Activated T-helper 2 cell treated with anti-CD3 and anti-CD28 coated beads, Interferon-gamma antibody, Interleukin-2, Interleukin-4, amounts not matched to agents 10 μg/mL and 5 μg/mL and 100 μg/mL, durations not matched to agents 14 hours and 24 hours and 36 hours (primary cell): ENCODE results near the gene STAP1. TPM values are rescaled to one million over a fixed set of nuclear protein-coding genes. Genes with fewer than 3 reads are reported as not detected.
"Not testable (repeated sequence)": the region's sequence is repeated elsewhere in the genome, so short reads cannot be mapped to it uniquely, and the experiment has no call there.

Source experiments
- DNase-seq: peaks from one replicate; pipeline ENCODE4 v3.0.0; 2021; ENCODE audit warnings: low spot score
- H3K27ac Mint-ChIP-seq: one replicate; pipeline ENCODE4 v1.8.0; 2021; ENCODE audit warnings: mixed read lengths
- H3K27me3 Mint-ChIP-seq: one replicate; pipeline ENCODE4 v1.8.0; 2021; ENCODE audit warnings: low read depth, mixed read lengths
- H3K36me3 Mint-ChIP-seq: one replicate; pipeline ENCODE4 v1.8.0; 2021; ENCODE audit warnings: low read depth, mixed read lengths
- H3K4me1 Mint-ChIP-seq: one replicate; pipeline ENCODE4 v1.8.0; 2021; ENCODE audit warnings: low read depth, mixed read lengths
- H3K4me3 Mint-ChIP-seq: one replicate; pipeline ENCODE4 v1.8.0; 2021; ENCODE audit warnings: low read depth, mild to moderate bottlenecking, moderate library complexity, mixed read lengths
- H3K9me3 Mint-ChIP-seq: one replicate; pipeline ENCODE4 v1.8.0; 2021; ENCODE audit warnings: mixed read lengths
- intact Hi-C: fragments of 100-400 bp; cut with micrococcal nuclease; formaldehyde crosslinking; loops from one replicate; pipeline ENCODE4 v1.15.1; 2023
- total RNA-seq: library from RNA; stranded (reverse); gene quantifications from 2 replicates; pipeline ENCODE4 v1.2.3, GENCODE V29; 2022

The STAP1 gene, protein sequence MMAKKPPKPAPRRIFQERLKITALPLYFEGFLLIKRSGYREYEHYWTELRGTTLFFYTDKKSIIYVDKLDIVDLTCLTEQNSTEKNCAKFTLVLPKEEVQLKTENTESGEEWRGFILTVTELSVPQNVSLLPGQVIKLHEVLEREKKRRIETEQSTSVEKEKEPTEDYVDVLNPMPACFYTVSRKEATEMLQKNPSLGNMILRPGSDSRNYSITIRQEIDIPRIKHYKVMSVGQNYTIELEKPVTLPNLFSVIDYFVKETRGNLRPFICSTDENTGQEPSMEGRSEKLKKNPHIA
- 18.8 and 18.9 TPM in 2 replicates for total RNA-seq

DNA sequence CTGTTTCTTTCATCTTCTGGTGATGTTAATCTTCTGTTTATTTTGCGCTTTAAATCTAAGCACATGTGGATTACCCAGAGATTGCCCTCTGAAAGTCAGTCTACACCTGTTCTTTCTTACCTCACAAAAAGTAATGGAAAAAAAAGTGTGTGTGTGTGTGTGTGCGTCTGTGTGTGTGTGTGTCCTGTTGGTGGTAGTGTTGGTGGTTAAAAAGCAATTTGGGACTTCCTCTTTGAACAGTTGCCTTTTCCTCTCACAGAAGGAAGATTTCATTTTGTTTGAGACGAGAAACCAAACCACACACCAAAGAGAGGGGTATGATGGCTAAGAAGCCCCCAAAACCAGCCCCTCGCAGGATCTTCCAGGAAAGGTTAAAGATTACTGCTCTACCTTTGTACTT is at the start of gene STAP1:
Gene STAP1 (plus strand): TSS at position 235 of the 400 bp plus-strand sequence. CDS start 83 bp downstream, at position 318.
- Mint-ChIP-seq H3K27me3 (no peaks in the 10 kb centered on the region), H3K27ac (peak within 1 kb of the TSS; percentile 95), H3K4me1 (peaks cover 53% of the 10 kb centered on the region), H3K4me3 (peak within 1 kb of the TSS; percentile 93), H3K9me3 (no peaks in the 10 kb centered on the region), H3K36me3 (peaks cover 25% of the 10 kb centered on the region)
- intact Hi-C loops, result loop anchor here (1.0 to 2.0 kb wide), 3 partner anchors 13 to 22 kb away; partner anchors contain the start of gene CENPC
- DNase-seq, result peak; percentile 52

DNA sequence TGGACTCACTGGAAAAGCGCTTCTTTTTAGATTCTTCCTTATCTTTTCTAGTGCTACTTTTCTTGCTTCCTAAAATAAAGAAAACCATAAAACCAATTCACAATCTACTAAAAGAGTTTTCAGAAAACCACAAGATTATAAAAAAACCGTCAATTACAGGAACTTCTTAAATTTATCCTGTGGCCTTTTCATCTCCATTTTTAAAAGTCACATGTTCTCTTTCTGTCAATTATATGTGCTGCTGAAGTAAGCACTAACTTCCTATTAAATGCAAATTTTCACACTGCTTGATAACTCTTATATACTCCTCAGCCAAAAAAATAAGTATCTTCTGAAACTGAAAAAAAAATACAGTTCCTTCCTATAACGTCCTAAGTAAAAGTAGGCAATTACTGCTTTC is 46.0 kb upstream of the STAP1 start:
- H3K4me1 Mint-ChIP-seq, result peaks cover 18% of the 10 kb centered on the region
- DNase-seq, result no peak
- H3K4me3 Mint-ChIP-seq, result no peak overlapping the region
- H3K9me3 Mint-ChIP-seq, result no peaks in the 10 kb centered on the region
- no peaks in the 10 kb centered on the region for H3K27me3 Mint-ChIP-seq
- no peak overlapping the region for H3K27ac Mint-ChIP-seq
- H3K36me3 Mint-ChIP-seq, result peaks cover 79% of the 10 kb centered on the region
- intact Hi-C loops, result no loop called here

DNA sequence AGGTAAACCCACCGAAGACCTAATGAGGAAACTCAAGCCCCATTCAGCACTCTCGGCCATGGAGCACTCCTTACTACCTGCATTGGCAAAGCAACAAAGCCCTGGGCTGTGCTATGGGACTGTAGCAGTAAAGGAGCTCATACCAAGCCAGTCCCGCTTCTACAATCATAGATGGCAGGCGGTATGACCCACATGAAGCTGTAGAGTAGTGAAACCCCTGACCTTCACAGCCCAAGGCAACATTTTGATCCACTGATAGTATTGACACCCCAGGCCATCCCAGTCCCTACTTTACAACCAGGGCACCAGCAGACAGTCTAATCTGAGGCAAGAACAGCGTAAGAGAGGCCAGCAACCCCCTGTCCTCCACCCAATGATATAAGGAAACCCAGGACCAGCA is 38.4 kb upstream of the STAP1 start:
- DNase-seq, result no peak
- H3K4me3 Mint-ChIP-seq, result no peak overlapping the region
- intact Hi-C loops, result no loop called here
- H3K9me3 Mint-ChIP-seq, result peaks cover 23% of the 10 kb centered on the region
- H3K27me3 Mint-ChIP-seq, result no peaks in the 10 kb centered on the region
- H3K36me3 Mint-ChIP-seq, result peaks cover 78% of the 10 kb centered on the region
- peak overlapping the region; percentile 64 for H3K27ac Mint-ChIP-seq
- peaks cover 45% of the 10 kb centered on the region for H3K4me1 Mint-ChIP-seq

DNA sequence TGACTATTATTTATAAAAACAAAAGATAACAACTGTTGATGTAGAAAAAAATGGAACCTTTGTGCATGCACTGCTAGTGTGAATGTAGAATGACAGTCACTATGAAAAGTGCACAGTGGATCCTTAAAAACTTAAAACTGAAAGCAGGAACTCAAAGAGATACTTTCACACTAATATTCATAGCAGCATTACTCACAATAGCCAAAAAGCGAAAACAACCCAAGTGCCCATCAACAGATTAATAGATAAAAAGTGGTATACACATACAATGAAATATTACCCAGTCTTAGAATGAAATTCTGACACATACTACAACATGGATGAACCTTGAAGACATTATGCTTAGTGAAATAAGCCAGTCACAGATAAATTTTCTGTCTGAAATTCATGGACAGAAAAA is 37.0 kb upstream of the STAP1 start:
- H3K4me1 Mint-ChIP-seq, result peaks cover 52% of the 10 kb centered on the region
- intact Hi-C loops, result loop anchor here (1.0 kb wide), 2 partner anchors 60 to 728 kb away; no protein-coding TSS in a partner anchor
- H3K27ac Mint-ChIP-seq, result peak overlapping the region; percentile 96
- H3K9me3 Mint-ChIP-seq, result peaks cover 34% of the 10 kb centered on the region
- no peak overlapping the region for H3K4me3 Mint-ChIP-seq
- DNase-seq, result no peak
- H3K27me3 Mint-ChIP-seq, result no peaks in the 10 kb centered on the region
- peaks cover 80% of the 10 kb centered on the region for H3K36me3 Mint-ChIP-seq

DNA sequence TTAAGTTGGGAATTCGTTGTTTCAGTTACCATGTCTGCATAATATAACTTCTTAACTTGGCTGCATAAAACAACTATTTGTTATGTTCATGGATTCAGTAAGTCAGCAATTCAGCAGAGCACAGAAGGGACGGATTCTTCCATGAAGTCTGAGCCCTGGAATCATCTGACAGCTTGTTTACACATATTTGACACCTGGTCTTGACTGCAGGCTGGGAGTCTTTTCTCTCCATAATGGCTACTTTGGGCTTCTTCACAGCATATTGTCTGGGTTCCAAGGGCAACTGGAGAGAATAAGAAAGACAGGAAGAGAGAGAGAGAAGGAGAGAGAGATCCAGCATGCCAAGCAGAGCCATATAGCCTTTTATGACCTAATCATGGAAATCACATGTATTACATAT is 36.3 kb upstream of the STAP1 start:
- peaks cover 36% of the 10 kb centered on the region for H3K9me3 Mint-ChIP-seq
- H3K4me3 Mint-ChIP-seq, result no peak overlapping the region
- peaks cover 82% of the 10 kb centered on the region for H3K36me3 Mint-ChIP-seq
- H3K27ac Mint-ChIP-seq, result peak overlapping the region; percentile 96
- DNase-seq, result no peak
- peaks cover 58% of the 10 kb centered on the region for H3K4me1 Mint-ChIP-seq
- no peaks in the 10 kb centered on the region for H3K27me3 Mint-ChIP-seq
- intact Hi-C loops, result no loop called here

DNA sequence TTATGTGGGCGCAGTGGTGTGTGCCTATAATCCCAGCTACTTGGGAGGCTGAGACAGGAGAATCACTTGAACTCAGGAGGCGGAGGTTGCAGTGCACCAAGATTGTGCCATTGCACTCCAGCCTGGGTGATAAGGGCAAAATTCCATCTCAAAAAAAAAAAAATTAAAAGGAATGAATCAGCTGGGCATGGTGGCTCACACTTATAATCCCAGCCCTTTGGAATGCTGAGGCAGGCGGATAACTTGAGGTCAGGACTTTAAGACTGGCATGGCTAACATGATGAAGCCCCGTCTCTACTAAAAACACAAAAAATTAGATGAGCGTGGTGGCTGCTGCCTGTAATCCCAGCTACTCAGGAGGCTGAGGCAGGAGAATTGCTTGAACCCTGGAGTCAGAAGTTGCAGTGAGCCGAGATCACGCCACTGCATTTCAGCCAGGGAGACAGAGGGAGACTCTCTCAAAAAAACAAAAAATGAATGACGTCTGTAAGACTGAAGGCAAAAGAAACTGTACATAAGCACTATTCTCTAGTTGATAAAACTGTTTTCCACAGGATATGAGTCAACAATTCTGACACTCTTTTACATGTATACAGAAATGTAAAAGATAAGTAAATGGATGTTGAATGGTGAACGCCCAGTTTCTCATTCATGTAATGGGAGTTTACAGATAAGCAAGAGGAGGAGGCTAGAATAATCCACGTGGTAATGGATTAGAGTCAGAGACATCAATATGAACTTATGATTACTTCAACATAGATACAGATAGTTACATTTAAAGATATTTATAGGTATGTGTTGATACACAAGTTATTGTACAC is 35.5 kb upstream of the STAP1 start:
- no peaks in the 10 kb centered on the region for H3K27me3 Mint-ChIP-seq
- peak overlapping the region; percentile 96 for H3K27ac Mint-ChIP-seq
- H3K9me3 Mint-ChIP-seq, result peaks cover 36% of the 10 kb centered on the region
- H3K4me1 Mint-ChIP-seq, result peaks cover 60% of the 10 kb centered on the region
- H3K36me3 Mint-ChIP-seq, result peaks cover 83% of the 10 kb centered on the region
- DNase-seq, result no peak
- intact Hi-C loops, result loop anchor here (1.0 kb wide), 2 partner anchors 22 to 178 kb away; partner anchors contain the start of genes CENPC and UBA6
- peak overlapping the region; percentile 45 for H3K4me3 Mint-ChIP-seq

DNA sequence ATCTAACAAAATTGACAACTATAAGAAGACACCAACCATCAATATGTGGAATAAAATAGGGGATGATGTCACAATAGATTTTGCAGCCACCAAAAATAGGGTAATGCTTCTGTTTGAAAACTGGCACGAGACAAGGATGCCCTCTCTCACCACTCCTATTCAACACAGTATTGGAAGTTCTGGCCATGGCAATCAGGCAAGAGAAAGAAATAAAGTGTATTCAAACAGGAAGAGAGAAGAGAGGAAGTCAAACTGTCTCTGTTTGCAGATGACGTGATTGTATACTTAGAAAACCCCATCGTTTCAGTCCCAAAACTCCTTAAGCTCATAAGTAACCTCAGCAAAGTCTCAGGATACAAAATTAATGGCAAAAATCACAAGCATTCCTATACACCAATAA is 34.4 kb upstream of the STAP1 start:
- peak overlapping the region; percentile 96 for H3K27ac Mint-ChIP-seq
- peaks cover 36% of the 10 kb centered on the region for H3K9me3 Mint-ChIP-seq
- intact Hi-C loops, DNase-seq, H3K27me3 Mint-ChIP-seq, H3K4me3 Mint-ChIP-seq: not testable (repeated sequence)
- peaks cover 63% of the 10 kb centered on the region for H3K4me1 Mint-ChIP-seq
- peaks cover 84% of the 10 kb centered on the region for H3K36me3 Mint-ChIP-seq

DNA sequence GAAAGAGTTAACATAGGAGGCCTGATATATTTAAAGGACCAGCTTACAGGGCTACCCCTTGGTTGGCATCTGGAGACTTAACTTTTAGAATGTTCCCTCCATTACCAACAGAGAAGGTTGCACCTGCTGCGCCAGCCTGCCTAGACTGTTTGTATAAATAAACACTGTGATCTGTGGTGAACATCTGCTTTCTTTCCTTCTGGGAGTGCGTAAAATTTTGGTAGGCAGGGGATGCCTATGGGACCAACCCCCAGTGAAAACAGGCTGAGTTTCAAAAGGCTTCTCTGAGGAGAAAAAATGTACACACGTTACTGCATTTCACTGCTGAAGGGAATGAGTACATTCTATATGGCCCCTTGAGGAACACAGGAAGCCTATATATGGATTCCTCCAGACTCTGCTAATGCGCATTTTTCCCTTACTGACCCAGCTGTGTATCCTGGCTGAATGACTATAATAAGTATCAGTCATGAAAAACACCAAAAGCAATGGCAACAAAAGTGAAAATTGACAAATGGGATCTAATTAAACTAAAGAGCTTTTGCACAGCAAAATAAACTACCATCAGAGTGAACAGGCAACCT is 27.1 kb upstream of the STAP1 start:
- Mint-ChIP-seq H3K27ac (no peak overlapping the region), H3K4me3 (no peak overlapping the region), H3K9me3 (peaks cover 29% of the 10 kb centered on the region), H3K27me3 (no peaks in the 10 kb centered on the region), H3K4me1 (peaks cover 22% of the 10 kb centered on the region), H3K36me3 (peaks cover 87% of the 10 kb centered on the region)
- intact Hi-C loops, result no loop called here
- no peak for DNase-seq

DNA sequence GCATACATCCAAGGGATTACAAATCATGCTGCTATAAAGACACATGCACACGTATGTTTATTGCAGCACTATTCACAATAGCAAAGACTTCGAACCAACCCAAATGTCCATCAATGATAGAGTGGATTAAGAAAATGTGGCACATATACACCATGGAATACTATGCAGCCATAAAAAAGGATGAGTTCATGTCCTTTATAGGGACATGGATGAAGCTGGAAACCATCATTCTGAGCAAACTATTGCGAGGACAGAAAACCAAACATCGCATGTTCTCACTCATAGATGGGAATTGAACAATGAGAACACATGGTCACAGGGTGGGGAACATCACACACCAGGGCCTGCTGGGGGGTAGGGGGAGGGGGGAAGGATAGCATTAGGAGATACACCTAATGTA is 26.1 kb upstream of the STAP1 start:
- intact Hi-C loops, result not testable (repeated sequence)
- Mint-ChIP-seq H3K9me3 (peaks cover 26% of the 10 kb centered on the region), H3K4me1 (peaks cover 15% of the 10 kb centered on the region)

DNA sequence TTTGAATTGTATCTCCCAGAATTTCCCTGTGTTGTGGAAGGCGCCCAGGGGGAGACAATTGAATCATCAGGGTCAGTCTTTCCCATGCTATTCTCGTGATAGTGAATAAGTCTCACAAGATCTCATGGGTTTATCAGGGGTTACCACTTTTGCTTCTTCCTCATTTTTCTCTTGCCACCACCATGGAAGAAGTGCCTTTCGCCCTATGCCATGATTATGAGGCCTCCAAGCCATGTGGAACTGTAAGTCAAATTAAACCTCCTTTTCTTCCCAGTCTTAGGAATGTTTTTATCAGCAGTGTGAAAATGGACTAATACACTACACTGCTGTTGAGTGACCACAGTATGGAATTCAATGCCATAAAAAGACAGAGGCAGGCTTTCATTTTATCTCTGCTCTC is 25.4 kb upstream of the STAP1 start:
- Mint-ChIP-seq H3K36me3 (peaks cover 86% of the 10 kb centered on the region), H3K4me1 (peaks cover 13% of the 10 kb centered on the region), H3K27me3 (no peaks in the 10 kb centered on the region), H3K9me3 (peaks cover 26% of the 10 kb centered on the region), H3K4me3 (no peak overlapping the region), H3K27ac (peak overlapping the region; percentile 17)
- intact Hi-C loops, result no loop called here
- no peak for DNase-seq

More for the DNA sequence above, 26.1 kb upstream of the STAP1 start:
- H3K36me3 Mint-ChIP-seq, result peaks cover 87% of the 10 kb centered on the region
- H3K27ac Mint-ChIP-seq, H3K4me3 Mint-ChIP-seq, H3K27me3 Mint-ChIP-seq, DNase-seq: not testable (repeated sequence)

DNA sequence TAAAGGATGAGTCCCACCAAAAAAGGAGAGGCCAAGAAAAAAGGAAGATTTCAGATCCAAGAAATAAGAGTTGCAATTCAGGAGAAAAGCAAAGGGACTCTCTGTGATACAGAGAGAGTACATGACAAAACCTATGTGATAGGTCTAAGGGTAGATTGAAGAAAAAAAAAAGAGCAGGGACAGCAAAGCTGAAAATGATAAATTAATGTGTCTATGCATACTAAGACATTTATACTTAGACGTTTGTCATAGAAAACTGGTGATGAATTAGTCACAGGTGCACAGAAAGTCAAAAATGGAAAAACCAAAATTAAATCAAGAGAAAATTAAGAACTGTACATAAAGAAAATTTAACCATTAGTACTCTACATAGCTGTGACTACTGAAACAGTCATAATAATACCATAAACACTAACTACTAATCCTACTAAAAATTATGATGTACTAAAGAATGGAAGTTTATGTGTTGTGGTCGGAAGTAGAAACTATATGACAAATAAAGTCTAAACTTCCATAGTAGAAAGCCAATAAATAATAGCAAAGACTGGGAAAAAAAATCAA is 23.2 kb upstream of the STAP1 start:
- DNase-seq, result no peak
- no peak overlapping the region for H3K4me3 Mint-ChIP-seq
- no peak overlapping the region for H3K27ac Mint-ChIP-seq
- H3K4me1 Mint-ChIP-seq, result peaks cover 21% of the 10 kb centered on the region
- H3K27me3 Mint-ChIP-seq, result no peaks in the 10 kb centered on the region
- peaks cover 92% of the 10 kb centered on the region for H3K36me3 Mint-ChIP-seq
- intact Hi-C loops, result no loop called here
- peaks cover 26% of the 10 kb centered on the region for H3K9me3 Mint-ChIP-seq

DNA sequence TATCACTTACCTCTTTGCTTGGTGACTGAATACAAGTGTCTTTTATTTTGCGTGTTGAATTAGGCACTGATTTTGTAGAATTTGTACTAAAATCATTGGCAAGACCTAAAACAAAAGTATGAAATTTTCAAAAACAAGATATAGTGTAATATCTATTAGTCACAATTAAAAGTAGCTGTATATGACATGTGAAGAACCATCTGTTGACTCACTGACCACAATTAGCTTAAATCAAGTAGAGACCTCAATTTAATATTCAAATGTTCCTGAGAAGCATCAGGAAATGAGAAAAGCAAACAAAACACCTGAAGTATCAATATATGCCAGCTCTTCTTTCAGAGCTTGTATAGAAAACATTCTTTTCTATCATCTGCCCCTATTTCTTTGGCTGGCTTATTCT is 18.7 kb upstream of the STAP1 start:
- peaks cover 9% of the 10 kb centered on the region for H3K9me3 Mint-ChIP-seq
- peaks cover 86% of the 10 kb centered on the region for H3K36me3 Mint-ChIP-seq
- H3K4me3 Mint-ChIP-seq, result no peak overlapping the region
- no peak overlapping the region for H3K27ac Mint-ChIP-seq
- intact Hi-C loops, result no loop called here
- H3K4me1 Mint-ChIP-seq, result peaks cover 46% of the 10 kb centered on the region
- no peaks in the 10 kb centered on the region for H3K27me3 Mint-ChIP-seq
- DNase-seq, result no peak
